Liver (tissue), 3 donors: ENCODE results near the gene PDE4D.
"Not testable (repeated sequence)": the region's sequence is repeated elsewhere in the genome, so short reads cannot be mapped to it uniquely, and the experiment has no call there.

ENCODE experiments used
- EGR1 ChIP-seq, 2 donors: IDR thresholded peaks; 2 replicates each; pipeline ENCODE4 v1.6.1; 2016 to 2018; ENCODE audit warnings: antibody characterized with exemption in 2 of 2, low read depth in 2 of 2
- GABPA ChIP-seq, 2 donors: IDR thresholded peaks in 1 of 2; conservative IDR thresholded peaks in 1 of 2; 2 replicates each; pipeline ENCODE4 v1.6.1; 2016; ENCODE audit warnings: antibody characterized with exemption in 2 of 2, mild to moderate bottlenecking in 1 of 2, moderate library complexity in 1 of 2
- HNF4A ChIP-seq, 2 donors: conservative IDR thresholded peaks; 2 replicates each; pipeline ENCODE4 v1.6.1; 2016; ENCODE audit warnings: antibody characterized with exemption in 2 of 2, mild to moderate bottlenecking in 2 of 2
- HNF4G ChIP-seq: IDR thresholded peaks from 2 replicates; pipeline ENCODE4 v1.6.1; 2016; ENCODE audit warnings: antibody characterized with exemption
- RAD21 ChIP-seq, 2 donors: IDR thresholded peaks; 2 replicates each; pipeline ENCODE4 v1.6.1; 2016; ENCODE audit warnings: antibody characterized with exemption in 2 of 2, mild to moderate bottlenecking in 2 of 2
- SP1 ChIP-seq: IDR thresholded peaks from 2 replicates; pipeline ENCODE4 v1.6.1; 2018; ENCODE audit warnings: antibody characterized with exemption, mild to moderate bottlenecking
- TAF1 ChIP-seq: conservative IDR thresholded peaks from 2 replicates; pipeline ENCODE4 v1.6.1; 2016; ENCODE audit warnings: antibody characterized with exemption, mild to moderate bottlenecking
- YY1 ChIP-seq: IDR thresholded peaks from 2 replicates; pipeline ENCODE4 v1.6.1; 2016; ENCODE audit warnings: antibody characterized with exemption, mild to moderate bottlenecking
- TF ChIP-seq, protein P1 (sequence below): fragments of 150-350 bp; IDR thresholded peaks from 2 replicates; pipeline ENCODE4 v1.5.1; 2017; ENCODE audit warnings: improper control_type of control experiment, low read depth, low read length; ENCODE audit not compliant: missing input control
- TF ChIP-seq, protein P2 (sequence below): IDR thresholded peaks from 2 replicates; pipeline ENCODE4 v1.6.1; 2016; ENCODE audit warnings: antibody characterized with exemption
- TF ChIP-seq, protein P3 (sequence below): IDR thresholded peaks from 2 replicates; pipeline ENCODE4 v1.6.1; 2016; ENCODE audit warnings: antibody characterized with exemption
- TF ChIP-seq, protein P4 (sequence below): IDR thresholded peaks from 2 replicates; pipeline ENCODE4 v1.6.1; 2016; ENCODE audit warnings: antibody characterized with exemption, mild to moderate bottlenecking
- donor health status: healthy.
- donor health status: healthy.

DNA sequence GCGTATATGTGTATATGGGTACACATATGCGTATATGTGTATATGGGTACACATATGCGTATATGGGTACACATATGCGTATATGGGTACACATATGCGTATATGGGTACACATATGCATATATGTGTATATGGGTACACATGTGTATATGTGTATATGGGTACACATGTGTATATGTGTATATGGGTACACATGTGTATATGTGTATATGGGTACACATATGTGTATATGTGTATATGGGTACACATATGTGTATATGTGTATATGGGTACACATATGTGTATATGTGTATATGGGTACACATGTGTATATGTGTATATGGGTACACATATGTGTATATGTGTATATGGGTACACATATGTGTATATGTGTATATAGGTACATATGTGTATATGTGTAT is 131.3 kb downstream of the PDE4D start:
- not testable (repeated sequence) for TF ChIP-seq YY1; TAF1; GABPA (IDR thresholded peaks at IDR 0.05 in 1 of 2, conservative IDR thresholded peaks at IDR 0.05 in 1 of 2); HNF4G; SP1; EGR1 (IDR thresholded peaks at IDR 0.05; ENCODE audit: low read depth in 2 of 2); RAD21 (IDR thresholded peaks at IDR 0.05); HNF4A (conservative IDR thresholded peaks at IDR 0.05)
- TF ChIP-seq, protein P1, sequence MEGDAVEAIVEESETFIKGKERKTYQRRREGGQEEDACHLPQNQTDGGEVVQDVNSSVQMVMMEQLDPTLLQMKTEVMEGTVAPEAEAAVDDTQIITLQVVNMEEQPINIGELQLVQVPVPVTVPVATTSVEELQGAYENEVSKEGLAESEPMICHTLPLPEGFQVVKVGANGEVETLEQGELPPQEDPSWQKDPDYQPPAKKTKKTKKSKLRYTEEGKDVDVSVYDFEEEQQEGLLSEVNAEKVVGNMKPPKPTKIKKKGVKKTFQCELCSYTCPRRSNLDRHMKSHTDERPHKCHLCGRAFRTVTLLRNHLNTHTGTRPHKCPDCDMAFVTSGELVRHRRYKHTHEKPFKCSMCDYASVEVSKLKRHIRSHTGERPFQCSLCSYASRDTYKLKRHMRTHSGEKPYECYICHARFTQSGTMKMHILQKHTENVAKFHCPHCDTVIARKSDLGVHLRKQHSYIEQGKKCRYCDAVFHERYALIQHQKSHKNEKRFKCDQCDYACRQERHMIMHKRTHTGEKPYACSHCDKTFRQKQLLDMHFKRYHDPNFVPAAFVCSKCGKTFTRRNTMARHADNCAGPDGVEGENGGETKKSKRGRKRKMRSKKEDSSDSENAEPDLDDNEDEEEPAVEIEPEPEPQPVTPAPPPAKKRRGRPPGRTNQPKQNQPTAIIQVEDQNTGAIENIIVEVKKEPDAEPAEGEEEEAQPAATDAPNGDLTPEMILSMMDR, result not testable (repeated sequence)
- TF ChIP-seq, protein P2, sequence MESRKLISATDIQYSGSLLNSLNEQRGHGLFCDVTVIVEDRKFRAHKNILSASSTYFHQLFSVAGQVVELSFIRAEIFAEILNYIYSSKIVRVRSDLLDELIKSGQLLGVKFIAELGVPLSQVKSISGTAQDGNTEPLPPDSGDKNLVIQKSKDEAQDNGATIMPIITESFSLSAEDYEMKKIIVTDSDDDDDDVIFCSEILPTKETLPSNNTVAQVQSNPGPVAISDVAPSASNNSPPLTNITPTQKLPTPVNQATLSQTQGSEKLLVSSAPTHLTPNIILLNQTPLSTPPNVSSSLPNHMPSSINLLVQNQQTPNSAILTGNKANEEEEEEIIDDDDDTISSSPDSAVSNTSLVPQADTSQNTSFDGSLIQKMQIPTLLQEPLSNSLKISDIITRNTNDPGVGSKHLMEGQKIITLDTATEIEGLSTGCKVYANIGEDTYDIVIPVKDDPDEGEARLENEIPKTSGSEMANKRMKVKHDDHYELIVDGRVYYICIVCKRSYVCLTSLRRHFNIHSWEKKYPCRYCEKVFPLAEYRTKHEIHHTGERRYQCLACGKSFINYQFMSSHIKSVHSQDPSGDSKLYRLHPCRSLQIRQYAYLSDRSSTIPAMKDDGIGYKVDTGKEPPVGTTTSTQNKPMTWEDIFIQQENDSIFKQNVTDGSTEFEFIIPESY, result not testable (repeated sequence)
- TF ChIP-seq, protein P3, sequence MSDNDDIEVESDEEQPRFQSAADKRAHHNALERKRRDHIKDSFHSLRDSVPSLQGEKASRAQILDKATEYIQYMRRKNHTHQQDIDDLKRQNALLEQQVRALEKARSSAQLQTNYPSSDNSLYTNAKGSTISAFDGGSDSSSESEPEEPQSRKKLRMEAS, result not testable (repeated sequence)
- TF ChIP-seq, protein P4, sequence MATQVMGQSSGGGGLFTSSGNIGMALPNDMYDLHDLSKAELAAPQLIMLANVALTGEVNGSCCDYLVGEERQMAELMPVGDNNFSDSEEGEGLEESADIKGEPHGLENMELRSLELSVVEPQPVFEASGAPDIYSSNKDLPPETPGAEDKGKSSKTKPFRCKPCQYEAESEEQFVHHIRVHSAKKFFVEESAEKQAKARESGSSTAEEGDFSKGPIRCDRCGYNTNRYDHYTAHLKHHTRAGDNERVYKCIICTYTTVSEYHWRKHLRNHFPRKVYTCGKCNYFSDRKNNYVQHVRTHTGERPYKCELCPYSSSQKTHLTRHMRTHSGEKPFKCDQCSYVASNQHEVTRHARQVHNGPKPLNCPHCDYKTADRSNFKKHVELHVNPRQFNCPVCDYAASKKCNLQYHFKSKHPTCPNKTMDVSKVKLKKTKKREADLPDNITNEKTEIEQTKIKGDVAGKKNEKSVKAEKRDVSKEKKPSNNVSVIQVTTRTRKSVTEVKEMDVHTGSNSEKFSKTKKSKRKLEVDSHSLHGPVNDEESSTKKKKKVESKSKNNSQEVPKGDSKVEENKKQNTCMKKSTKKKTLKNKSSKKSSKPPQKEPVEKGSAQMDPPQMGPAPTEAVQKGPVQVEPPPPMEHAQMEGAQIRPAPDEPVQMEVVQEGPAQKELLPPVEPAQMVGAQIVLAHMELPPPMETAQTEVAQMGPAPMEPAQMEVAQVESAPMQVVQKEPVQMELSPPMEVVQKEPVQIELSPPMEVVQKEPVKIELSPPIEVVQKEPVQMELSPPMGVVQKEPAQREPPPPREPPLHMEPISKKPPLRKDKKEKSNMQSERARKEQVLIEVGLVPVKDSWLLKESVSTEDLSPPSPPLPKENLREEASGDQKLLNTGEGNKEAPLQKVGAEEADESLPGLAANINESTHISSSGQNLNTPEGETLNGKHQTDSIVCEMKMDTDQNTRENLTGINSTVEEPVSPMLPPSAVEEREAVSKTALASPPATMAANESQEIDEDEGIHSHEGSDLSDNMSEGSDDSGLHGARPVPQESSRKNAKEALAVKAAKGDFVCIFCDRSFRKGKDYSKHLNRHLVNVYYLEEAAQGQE, result not testable (repeated sequence)
